SJSA1 (cell line): ENCODE data around the gene NEO1. TPM values are rescaled to one million over a fixed set of nuclear protein-coding genes. Genes with fewer than 3 reads are reported as not detected.
"Not testable (repeated sequence)": the region's sequence is repeated elsewhere in the genome, so short reads cannot be mapped to it uniquely, and the experiment has no call there.

ENCODE experiments used
- DNase-seq, 2 experiments: peaks; one replicate each; pipeline ENCODE4 v3.0.0-alpha.2; 2015 to 2020; ENCODE audit warnings: low spot score in 2 of 2, low read depth in 1 of 2
- H3K27ac ChIP-seq: fragments of 250-450 bp; sonication (Bioruptor Pico); 2 replicates; pipeline ENCODE4 v1.5.1; 2020; ENCODE audit warnings: mild to moderate bottlenecking, moderate library complexity
- H3K27me3 ChIP-seq: fragments of 250-450 bp; sonication (Bioruptor Pico); replicated peaks from 2 replicates; pipeline ENCODE4 v1.5.1; 2020; ENCODE audit warnings: mild to moderate bottlenecking, moderate library complexity
- H3K36me3 ChIP-seq: fragments of 250-450 bp; sonication (Bioruptor Pico); 2 replicates; pipeline ENCODE4 v1.5.1; 2020; ENCODE audit warnings: mild to moderate bottlenecking
- H3K4me1 ChIP-seq: fragments of 250-450 bp; sonication (Bioruptor Pico); replicated peaks from 2 replicates; pipeline ENCODE4 v1.6.1; 2021; ENCODE audit warnings: mild to moderate bottlenecking
- H3K4me3 ChIP-seq: fragments of 250-450 bp; sonication (Bioruptor Pico); 2 replicates; pipeline ENCODE4 v1.5.1; 2020; ENCODE audit warnings: mild to moderate bottlenecking
- H3K9me3 ChIP-seq: fragments of 250-450 bp; sonication (Bioruptor Pico); replicated peaks from 2 replicates; pipeline ENCODE4 v1.5.1; 2020; ENCODE audit warnings: mild to moderate bottlenecking
- total RNA-seq: library from RNA; depleted of rRNA; stranded (reverse); fragments of >200 nt; shearing (Covaris generic); gene quantifications from 2 replicates; pipeline ENCODE4 v1.2.3, GENCODE V29; 2014

Gene NEO1
- total RNA-seq, 1 experiment from 2014 or later: 28.3 TPM

DNA sequence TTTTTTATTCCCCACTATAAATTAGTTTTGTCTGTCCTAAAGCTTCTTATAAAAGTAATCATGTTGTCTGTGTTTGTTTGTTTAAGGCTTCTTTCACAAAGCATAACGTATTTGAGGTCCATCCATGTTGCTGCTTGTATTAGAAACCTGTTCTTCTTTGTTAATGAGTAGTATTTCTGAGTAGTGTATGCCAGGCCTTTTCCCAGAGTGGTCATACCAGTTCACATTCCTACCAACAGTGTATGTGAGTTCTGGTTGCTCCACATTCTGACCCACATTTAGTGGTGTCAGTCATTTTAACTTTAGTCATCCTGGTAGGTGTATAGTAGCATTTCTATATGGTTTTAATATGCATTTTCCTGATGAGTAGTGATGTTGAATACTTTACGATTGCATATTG lies 98.6 kb downstream of the NEO1 start:
- H3K36me3 ChIP-seq: no peaks in the 10 kb centered on the region
- no peaks in the 10 kb centered on the region for H3K4me1 ChIP-seq
- no peak overlapping the region for H3K4me3 ChIP-seq
- no peaks in the 10 kb centered on the region for H3K27me3 ChIP-seq
- H3K9me3 ChIP-seq: no peaks in the 10 kb centered on the region
- H3K27ac ChIP-seq: no peak overlapping the region
- no peak for DNase-seq

DNA sequence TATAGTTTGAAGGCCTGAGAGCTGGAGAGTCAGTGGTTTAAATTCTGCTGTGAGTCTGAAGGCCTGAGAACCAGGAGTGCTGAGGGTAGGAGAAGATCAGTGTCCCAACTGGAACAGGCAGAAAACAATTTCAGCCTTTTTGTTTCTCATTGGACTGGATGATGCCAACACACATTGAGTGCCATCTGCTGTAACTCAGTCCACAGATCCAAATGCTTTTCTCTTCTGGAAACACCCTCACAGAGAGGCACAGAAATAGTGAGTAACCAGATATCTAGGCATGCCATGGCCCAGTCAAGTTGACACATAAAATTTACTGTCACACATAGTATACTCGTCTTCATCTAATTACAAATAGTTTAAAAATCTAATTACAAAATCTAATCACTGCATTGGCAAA lies 100.8 kb downstream of the NEO1 start:
- no peak for DNase-seq
- H3K27me3 ChIP-seq: no peaks in the 10 kb centered on the region
- no peaks in the 10 kb centered on the region; the same call in 1 of the 2 replicates for H3K9me3 ChIP-seq
- H3K27ac ChIP-seq: no peak overlapping the region
- no peaks in the 10 kb centered on the region for H3K36me3 ChIP-seq
- H3K4me1 ChIP-seq: no peaks in the 10 kb centered on the region
- no peak overlapping the region for H3K4me3 ChIP-seq

DNA sequence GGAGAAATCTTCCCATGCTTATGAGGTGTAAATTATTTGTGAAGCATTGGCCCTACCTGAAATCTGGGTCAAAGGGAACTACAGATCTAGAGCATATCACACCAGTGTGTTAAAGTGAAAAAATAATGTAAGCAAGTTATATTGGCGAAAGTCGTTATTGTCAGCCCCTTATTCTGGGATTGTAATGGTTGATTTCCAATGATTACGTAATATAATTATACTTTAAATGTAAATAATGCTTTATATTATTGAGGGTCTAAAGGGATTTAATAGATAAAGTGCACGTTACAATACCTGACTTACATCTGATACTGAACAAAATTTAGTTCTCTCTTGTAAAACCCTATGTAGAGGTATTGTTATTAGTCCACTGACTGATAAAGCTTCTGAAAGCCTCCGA lies 101.2 kb downstream of the NEO1 start:
- no peak overlapping the region for H3K4me3 ChIP-seq
- no peaks in the 10 kb centered on the region; the same call in 1 of the 2 replicates for H3K9me3 ChIP-seq
- H3K36me3 ChIP-seq: no peaks in the 10 kb centered on the region
- DNase-seq: no peak
- no peak overlapping the region for H3K27ac ChIP-seq
- no peaks in the 10 kb centered on the region for H3K27me3 ChIP-seq
- H3K4me1 ChIP-seq: no peaks in the 10 kb centered on the region

DNA sequence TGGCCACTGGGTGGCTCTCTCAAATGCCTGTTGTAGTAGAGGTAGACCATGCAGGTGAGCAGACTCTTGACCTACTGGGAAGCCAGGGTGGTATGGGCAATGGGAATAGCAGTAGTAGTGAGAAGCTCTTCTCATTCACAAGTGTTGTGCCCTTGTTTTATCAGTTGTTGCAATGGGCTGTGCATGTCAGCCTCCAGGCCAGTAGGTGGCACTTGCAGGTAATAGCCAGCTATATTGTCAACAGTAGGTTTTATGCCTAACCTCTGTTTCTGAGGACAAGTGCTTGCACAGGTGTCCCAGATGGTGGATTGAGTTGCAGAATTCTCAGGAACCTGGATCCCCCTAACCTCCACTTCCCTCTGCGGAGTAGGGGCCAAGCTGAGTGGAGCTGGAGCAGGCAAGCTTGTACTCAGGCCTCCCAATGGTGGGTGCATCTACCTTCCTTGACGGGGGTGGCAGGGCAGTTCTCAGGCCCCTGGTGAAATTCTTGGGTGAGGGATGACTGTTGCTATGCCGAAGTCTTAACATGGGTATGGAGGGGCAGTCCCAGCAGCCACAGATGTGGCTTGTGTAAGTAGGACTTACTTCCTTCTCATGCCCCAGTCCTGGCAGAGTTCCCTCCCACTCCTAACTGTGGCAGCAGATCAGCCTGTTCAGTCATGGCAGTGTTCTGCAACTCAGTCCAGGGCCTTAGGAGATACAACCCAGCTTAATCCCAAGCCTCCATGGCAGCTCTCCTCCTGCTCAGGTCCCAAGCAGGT lies 104.3 kb downstream of the NEO1 start:
- Histone ChIP-seq H3K27ac (no peak overlapping the region), H3K36me3 (no peaks in the 10 kb centered on the region), H3K9me3 (no peaks in the 10 kb centered on the region; the same call in 1 of the 2 replicates), H3K4me1 (no peaks in the 10 kb centered on the region), H3K4me3 (no peak overlapping the region), H3K27me3 (no peaks in the 10 kb centered on the region)
- DNase-seq: no peak

DNA sequence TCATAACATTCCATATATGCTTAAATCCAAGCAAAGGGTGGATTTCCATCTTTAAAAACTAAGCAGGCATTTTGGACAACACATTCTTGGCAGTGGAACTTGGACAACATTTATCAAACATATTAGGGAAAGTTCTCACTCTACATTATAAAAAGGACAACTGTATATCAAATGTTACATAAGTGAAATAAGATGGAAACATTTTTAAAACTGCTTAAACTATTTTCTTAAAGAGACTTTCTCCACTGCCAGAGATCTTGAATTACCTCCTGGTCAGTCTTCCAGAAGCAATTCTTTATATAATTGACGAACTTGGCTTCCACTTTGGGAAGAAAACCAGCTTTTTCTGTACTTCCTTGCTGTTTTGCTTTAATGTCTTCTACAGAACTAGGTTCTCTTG lies 109.3 kb downstream of the NEO1 start:
- H3K27ac ChIP-seq: no peak overlapping the region
- H3K27me3 ChIP-seq: no peaks in the 10 kb centered on the region

DNA sequence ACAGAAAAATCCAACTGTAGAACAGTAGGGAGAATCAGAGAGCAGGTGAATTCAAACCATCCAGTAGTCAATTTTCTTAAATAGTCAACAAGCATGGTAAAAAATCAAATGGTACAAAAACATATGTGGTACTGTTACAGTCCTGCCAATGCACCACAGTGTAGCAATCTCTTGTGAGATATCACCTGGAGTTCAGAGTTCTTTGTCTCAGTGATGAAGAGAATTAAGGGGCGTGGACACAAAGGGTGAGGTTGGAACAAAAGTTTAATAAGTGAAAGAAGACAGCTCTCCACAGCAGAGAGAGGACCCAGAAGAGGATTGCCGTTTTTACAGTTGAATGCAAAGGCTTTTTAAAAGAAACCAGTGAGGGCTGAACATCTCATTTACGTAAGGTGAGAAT lies 113.2 kb downstream of the NEO1 start:
- H3K27ac ChIP-seq: no peak overlapping the region
- no peaks in the 10 kb centered on the region for H3K36me3 ChIP-seq
- H3K4me3 ChIP-seq: no peak overlapping the region
- H3K9me3 ChIP-seq: no peaks in the 10 kb centered on the region
- H3K27me3 ChIP-seq: no peaks in the 10 kb centered on the region
- H3K4me1 ChIP-seq: no peaks in the 10 kb centered on the region
- no peak for DNase-seq

More for the DNA sequence above, 109.3 kb downstream of the NEO1 start:
- no peaks in the 10 kb centered on the region for H3K4me1 ChIP-seq
- H3K36me3 ChIP-seq: no peaks in the 10 kb centered on the region
- DNase-seq: no peak
- H3K9me3 ChIP-seq: no peaks in the 10 kb centered on the region
- H3K4me3 ChIP-seq: no peak overlapping the region

DNA sequence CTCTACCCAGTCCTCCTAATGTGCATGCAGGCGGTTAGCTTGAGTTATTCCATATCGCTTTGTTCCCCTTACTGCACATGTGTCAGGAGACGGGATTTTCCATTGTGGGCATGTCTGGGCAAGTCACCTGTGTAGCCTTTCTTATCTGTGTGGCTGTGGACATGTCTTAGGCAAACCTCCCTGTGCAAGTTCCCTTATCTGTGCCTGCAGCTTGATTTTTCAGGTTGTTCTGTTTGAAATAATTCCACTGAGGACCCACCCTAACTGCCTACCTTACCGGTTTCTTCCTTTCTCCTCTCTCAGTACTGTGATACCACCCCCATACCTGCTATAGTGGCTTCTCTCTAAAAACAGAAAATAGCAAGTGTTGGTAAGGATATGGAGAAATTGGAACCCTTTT lies 113.6 kb downstream of the NEO1 start:
- no peaks in the 10 kb centered on the region for H3K4me1 ChIP-seq
- H3K4me3 ChIP-seq: no peak overlapping the region
- no peaks in the 10 kb centered on the region for H3K36me3 ChIP-seq
- no peaks in the 10 kb centered on the region for H3K27me3 ChIP-seq
- H3K9me3 ChIP-seq: no peaks in the 10 kb centered on the region
- no peak for DNase-seq
- no peak overlapping the region for H3K27ac ChIP-seq

DNA sequence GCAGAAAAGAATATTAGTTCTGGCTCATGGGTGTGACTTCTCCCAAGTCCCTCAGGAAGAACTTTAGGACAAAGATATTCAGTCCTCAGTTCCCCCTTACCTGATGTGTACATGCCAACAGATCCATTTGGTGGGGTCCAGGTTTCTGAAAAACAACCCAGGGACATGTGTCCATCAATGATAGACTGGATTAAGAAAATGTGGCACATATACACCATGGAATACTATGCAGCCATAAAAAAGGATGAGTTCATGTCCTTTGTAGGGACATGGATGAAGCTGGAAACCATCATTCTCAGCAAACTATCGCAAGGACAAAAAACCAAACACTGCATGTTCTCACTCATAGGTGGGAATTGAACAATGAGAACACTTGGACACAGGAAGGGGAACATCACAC lies 114.4 kb downstream of the NEO1 start:
- not testable (repeated sequence) for H3K4me3 ChIP-seq, H3K27me3 ChIP-seq, DNase-seq, H3K36me3 ChIP-seq, H3K27ac ChIP-seq, H3K4me1 ChIP-seq, H3K9me3 ChIP-seq

DNA sequence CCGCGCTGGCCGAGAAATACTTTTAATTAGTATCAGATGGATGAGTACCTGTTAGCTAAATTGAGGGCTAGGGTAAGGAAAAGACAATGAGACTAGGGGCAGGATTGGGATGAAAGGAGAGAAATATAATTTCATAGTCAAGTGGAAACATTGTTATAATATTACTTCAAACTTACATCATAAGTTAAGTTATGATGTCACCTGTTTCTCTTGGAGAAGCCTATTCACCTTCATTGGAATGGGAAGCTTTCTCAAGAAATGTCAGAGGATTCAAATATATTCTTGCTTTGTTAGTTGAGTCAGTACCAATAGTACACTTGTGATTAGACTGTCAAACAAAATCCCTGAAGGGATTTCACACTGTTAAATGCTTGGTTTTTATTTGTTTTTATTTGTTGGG lies 116.2 kb downstream of the NEO1 start:
- Histone ChIP-seq H3K4me3 (no peak overlapping the region), H3K27ac (no peak overlapping the region), H3K4me1 (no peaks in the 10 kb centered on the region), H3K36me3 (no peaks in the 10 kb centered on the region), H3K9me3 (no peaks in the 10 kb centered on the region), H3K27me3 (no peaks in the 10 kb centered on the region)
- DNase-seq: no peak

DNA sequence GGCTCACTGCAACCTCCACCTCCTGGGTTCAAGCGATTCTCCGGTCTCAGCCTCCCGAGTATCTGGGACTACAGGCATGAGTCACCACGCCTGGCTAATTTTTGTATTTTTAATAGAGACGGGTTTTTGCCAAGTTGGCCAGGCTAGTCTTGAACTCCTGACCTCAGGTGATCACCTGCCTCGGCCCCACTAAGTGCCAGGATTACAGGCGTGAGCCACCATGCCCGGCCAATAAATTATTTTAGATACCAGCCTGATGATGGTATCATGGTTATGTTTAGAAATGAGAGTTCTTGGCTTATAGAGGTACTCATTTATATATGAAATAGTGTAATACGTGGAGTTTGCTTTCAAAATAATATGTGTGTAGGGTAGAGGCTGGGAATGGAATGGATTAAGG lies 119.4 kb downstream of the NEO1 start:
- no peaks in the 10 kb centered on the region for H3K27me3 ChIP-seq
- H3K4me1 ChIP-seq: no peaks in the 10 kb centered on the region
- no peak overlapping the region for H3K27ac ChIP-seq
- DNase-seq: no peak
- no peak overlapping the region for H3K4me3 ChIP-seq
- H3K9me3 ChIP-seq: no peaks in the 10 kb centered on the region
- H3K36me3 ChIP-seq: no peaks in the 10 kb centered on the region

DNA sequence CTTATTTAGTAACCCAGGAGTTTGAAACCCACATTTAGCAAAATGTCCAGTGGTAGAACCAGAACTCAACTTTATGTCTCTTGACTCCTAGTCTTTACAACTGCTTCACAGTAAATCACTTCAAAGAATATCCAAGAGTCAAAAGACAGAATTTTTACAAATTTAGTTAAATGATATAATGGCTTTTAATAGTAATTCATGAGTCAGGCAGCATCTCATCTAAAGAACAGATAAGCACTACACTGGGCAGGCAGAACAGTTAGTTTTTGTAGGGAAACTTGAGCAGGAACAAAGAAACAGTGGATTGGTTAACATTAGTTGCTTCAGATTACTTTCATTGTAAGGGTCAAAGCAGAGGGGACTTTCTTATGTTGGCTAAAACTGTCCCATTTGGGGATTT lies 120.2 kb downstream of the NEO1 start:
- no peaks in the 10 kb centered on the region for H3K4me1 ChIP-seq

DNA sequence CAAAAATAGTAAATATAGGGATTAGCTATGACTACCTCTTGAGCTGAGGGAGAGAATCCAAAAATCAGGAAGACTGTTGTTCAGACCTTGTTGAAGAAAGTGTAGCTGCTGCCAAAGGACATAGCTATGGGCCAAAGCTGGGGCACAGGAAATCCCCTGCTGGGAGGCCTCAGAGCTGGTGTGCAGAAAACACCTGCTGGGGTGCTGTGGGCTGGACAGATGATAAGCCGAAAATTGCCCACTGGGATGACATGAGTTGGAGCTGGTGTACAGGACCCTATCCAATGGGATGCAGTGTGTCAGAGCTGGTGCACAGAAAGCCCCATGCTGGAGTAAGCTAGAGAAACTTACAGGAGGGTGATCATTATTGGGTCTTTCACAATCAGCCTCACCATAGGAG lies 121.9 kb downstream of the NEO1 start:
- no peak for DNase-seq
- no peak overlapping the region for H3K4me3 ChIP-seq
- H3K27me3 ChIP-seq: no peaks in the 10 kb centered on the region
- H3K4me1 ChIP-seq: no peaks in the 10 kb centered on the region
- peaks cover 3% of the 10 kb centered on the region; the same call in 1 of the 2 replicates for H3K36me3 ChIP-seq
- H3K27ac ChIP-seq: no peak overlapping the region
- no peaks in the 10 kb centered on the region for H3K9me3 ChIP-seq

More for the DNA sequence above, 120.2 kb downstream of the NEO1 start:
- H3K27me3 ChIP-seq: no peaks in the 10 kb centered on the region
- H3K9me3 ChIP-seq: no peaks in the 10 kb centered on the region
- no peak for DNase-seq
- no peak overlapping the region for H3K4me3 ChIP-seq
- no peak overlapping the region for H3K27ac ChIP-seq
- H3K36me3 ChIP-seq: no peaks in the 10 kb centered on the region

DNA sequence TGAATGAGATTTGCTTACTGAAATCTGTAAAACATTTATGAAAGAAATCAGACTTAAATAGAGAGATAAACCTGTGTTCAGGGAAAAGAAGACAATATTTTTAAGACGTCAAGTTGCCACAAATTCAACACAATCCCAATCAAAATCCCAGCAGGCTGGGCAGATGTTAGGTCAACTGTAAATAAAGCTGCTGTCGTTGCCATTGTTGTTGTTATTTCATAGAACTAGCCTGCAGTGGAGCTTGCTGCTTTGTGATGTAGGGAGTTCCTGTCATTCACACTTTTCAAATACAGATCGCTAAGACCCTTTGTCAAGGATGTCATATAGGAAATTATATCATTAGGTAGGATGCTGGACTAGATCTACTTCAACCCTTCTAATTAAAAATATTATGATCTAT lies 123.1 kb downstream of the NEO1 start:
- no peaks in the 10 kb centered on the region for H3K9me3 ChIP-seq
- no peaks in the 10 kb centered on the region for H3K27me3 ChIP-seq
- DNase-seq: no peak
- H3K27ac ChIP-seq: no peak overlapping the region
- peaks cover 3% of the 10 kb centered on the region; the same call in 1 of the 2 replicates for H3K36me3 ChIP-seq
- H3K4me1 ChIP-seq: no peaks in the 10 kb centered on the region
- no peak overlapping the region for H3K4me3 ChIP-seq

DNA sequence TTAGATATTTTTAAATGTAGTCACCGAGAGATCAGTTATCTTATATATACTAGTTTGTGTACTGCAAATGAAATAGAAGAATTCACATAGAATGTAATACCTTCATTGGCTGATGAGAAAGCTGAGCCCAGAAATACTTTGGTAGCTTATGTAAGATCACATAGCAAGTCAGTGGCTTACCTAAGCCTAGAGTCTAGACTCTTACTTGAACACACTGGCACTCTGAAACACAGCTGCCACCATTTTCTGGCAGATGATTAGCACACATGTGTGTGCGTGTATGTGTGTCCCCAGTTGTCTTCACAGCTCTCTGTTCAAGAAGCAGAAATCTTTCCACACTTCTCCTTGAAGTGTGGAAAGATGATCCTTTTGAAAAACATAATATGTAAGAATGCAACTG lies 124.3 kb downstream of the NEO1 start:
- H3K36me3 ChIP-seq: peaks cover 3% of the 10 kb centered on the region; the same call in 1 of the 2 replicates
- no peak overlapping the region for H3K27ac ChIP-seq
- H3K4me3 ChIP-seq: no peak overlapping the region
- no peaks in the 10 kb centered on the region for H3K9me3 ChIP-seq
- H3K4me1 ChIP-seq: no peaks in the 10 kb centered on the region
- DNase-seq: no peak
- no peaks in the 10 kb centered on the region for H3K27me3 ChIP-seq

DNA sequence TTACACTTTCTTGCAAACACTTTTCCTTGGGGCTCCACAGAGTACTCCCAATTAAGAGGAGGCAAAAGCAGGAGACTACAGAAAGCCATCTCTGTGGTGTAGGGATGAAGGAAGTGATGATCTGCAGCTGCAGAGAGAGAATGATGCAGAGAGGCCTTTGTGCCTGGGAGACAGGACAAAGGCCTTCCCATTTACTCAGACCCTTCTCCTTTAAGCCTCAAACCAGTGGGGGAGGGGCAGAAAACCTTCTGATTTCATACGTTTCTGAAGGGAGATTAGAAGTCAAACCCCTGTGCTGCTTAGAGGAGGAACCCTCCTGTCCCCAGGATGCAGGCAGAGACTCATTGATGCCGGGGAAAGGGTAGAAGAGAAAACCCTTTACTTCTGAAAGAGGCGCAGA lies 130.8 kb downstream of the NEO1 start:
- H3K4me1 ChIP-seq: no peaks in the 10 kb centered on the region
- no peak overlapping the region for H3K27ac ChIP-seq
- H3K36me3 ChIP-seq: peaks cover 3% of the 10 kb centered on the region; the same call in 1 of the 2 replicates
- DNase-seq: no peak
- H3K4me3 ChIP-seq: no peak overlapping the region
- H3K9me3 ChIP-seq: no peaks in the 10 kb centered on the region
- no peaks in the 10 kb centered on the region for H3K27me3 ChIP-seq
